Activated T-cell treated with anti-CD3 and anti-CD28 coated beads, Interleukin-2, amount 50 U/mL, for 72 hours (primary cell): Measurements from ENCODE around the gene IFT80. TPM values are rescaled to one million over a fixed set of nuclear protein-coding genes. Genes with fewer than 3 reads are reported as not detected.
A peak's percentile ranks its signal among the peaks of the same experiment; 100 is the strongest.

Experiments used
- ATAC-seq, 2 donors: fragments of 150-1000 bp; cut with Tn5 transposase; replicated peaks in 1 of 2; 2 replicates each; pipeline ENCODE4 v1.10.0; 2021; ENCODE audit warnings: moderate library complexity in 2 of 2, mild to moderate bottlenecking in 1 of 2
- DNase-seq, 2 donors: peaks; one replicate each; pipeline ENCODE4 v3.0.0; 2021 to 2022; ENCODE audit warnings: mixed read lengths in 1 of 2
- H3K27ac Mint-ChIP-seq: one replicate; pipeline ENCODE4 v1.8.0; 2022; ENCODE audit warnings: mild to moderate bottlenecking, moderate library complexity, mixed read lengths
- H3K27me3 Mint-ChIP-seq: one replicate; pipeline ENCODE4 v1.8.0; 2022; ENCODE audit warnings: low read depth, mixed read lengths
- H3K36me3 Mint-ChIP-seq, 2 donors: one replicate each; pipeline ENCODE4 v1.8.0; 2022; ENCODE audit warnings: mixed read lengths in 2 of 2, mild to moderate bottlenecking in 1 of 2; ENCODE audit not compliant: insufficient read depth in 2 of 2
- H3K4me1 Mint-ChIP-seq: one replicate; pipeline ENCODE4 v1.8.0; 2022; ENCODE audit warnings: low read depth, mixed read lengths
- H3K4me3 Mint-ChIP-seq, 2 donors: one replicate each; pipeline ENCODE4 v1.8.0; 2022; ENCODE audit warnings: mild to moderate bottlenecking in 2 of 2, mixed read lengths in 2 of 2, moderate library complexity in 2 of 2
- H3K9me3 Mint-ChIP-seq, 2 donors: one replicate each; pipeline ENCODE4 v1.8.0; 2022; ENCODE audit warnings: mixed read lengths in 2 of 2
- total RNA-seq, 2 donors: library from RNA; stranded (reverse); gene quantifications; one replicate each; pipeline ENCODE4 v1.2.3, GENCODE V29; 2022

Gene IFT80
- 10 to 100 TPM; 22.2 to 22.7 TPM for total RNA-seq

- no peaks in the 10 kb centered on the region for H3K9me3 Mint-ChIP-seq
- H3K36me3 Mint-ChIP-seq = peaks cover 26 to 32% of the 10 kb centered on the region in 2 donors
- H3K27me3 Mint-ChIP-seq = no peaks in the 10 kb centered on the region
- DNase-seq (peak; percentile 95 to 96), ATAC-seq (peak; percentile 96 to 97)
- peaks cover 67% of the 10 kb centered on the region for H3K4me1 Mint-ChIP-seq
- peak within 1 kb of the TSS; percentile 99 for H3K27ac Mint-ChIP-seq
- peak within 1 kb of the TSS; percentile 96 to 98 for H3K4me3 Mint-ChIP-seq
Measured at GRCh38 chr3:160399125-160400029, at the start of gene IFT80, which contains the start of gene SMC4. TSS of gene IFT80 (minus strand) at chr3:160399225. CDS start at chr3:160384600, 14,625 bp downstream. TSS of gene SMC4 (plus strand) at chr3:160399650. CDS start at chr3:160400827, 1,177 bp downstream.

GRCh38 chr3:160447544-160447943 lies 48.5 kb upstream of the IFT80 start:
- Mint-ChIP-seq H3K27me3 (no peaks in the 10 kb centered on the region), H3K4me1 (peaks cover 52% of the 10 kb centered on the region), H3K9me3 (no peaks in the 10 kb centered on the region), H3K36me3 (peaks cover 27 to 34% of the 10 kb centered on the region in 2 donors), H3K27ac (peak overlapping the region; percentile 24), H3K4me3 (peak overlapping the region; percentile 32 to 59)
- no peak for DNase-seq
- no peak for ATAC-seq

- Mint-ChIP-seq H3K36me3 (peaks cover 31 to 38% of the 10 kb centered on the region in 2 donors), H3K4me1 (peaks cover 60% of the 10 kb centered on the region), H3K27me3 (no peaks in the 10 kb centered on the region), H3K27ac (no peak overlapping the region), H3K9me3 (no peaks in the 10 kb centered on the region), H3K4me3 (peak overlapping the region in 1 of 2 donors; percentile 46)
- no peak for DNase-seq
- ATAC-seq = no peak
Measured at GRCh38 chr3:160446522-160447056, 47.6 kb upstream of the IFT80 start.

GRCh38 chr3:160445854-160446253 lies 46.8 kb upstream of the IFT80 start:
- H3K4me1 Mint-ChIP-seq = peaks cover 65% of the 10 kb centered on the region
- no peak for ATAC-seq
- H3K9me3 Mint-ChIP-seq = no peaks in the 10 kb centered on the region
- peak overlapping the region; percentile 73 for H3K27ac Mint-ChIP-seq
- H3K4me3 Mint-ChIP-seq = peak overlapping the region in 1 of 2 donors; percentile 54
- H3K27me3 Mint-ChIP-seq = no peaks in the 10 kb centered on the region
- H3K36me3 Mint-ChIP-seq = peaks cover 31 to 43% of the 10 kb centered on the region in 2 donors
- DNase-seq = no peak

GRCh38 chr3:160444411-160444810 lies 45.4 kb upstream of the IFT80 start:
- H3K9me3 Mint-ChIP-seq = peaks cover 0 to 2% of the 10 kb centered on the region in 2 donors
- H3K27me3 Mint-ChIP-seq = no peaks in the 10 kb centered on the region
- DNase-seq (no peak), ATAC-seq (no peak)
- peaks cover 28 to 51% of the 10 kb centered on the region in 2 donors for H3K36me3 Mint-ChIP-seq
- H3K27ac Mint-ChIP-seq = no peak overlapping the region
- peaks cover 63% of the 10 kb centered on the region for H3K4me1 Mint-ChIP-seq
- H3K4me3 Mint-ChIP-seq = no peak overlapping the region

- no peak overlapping the region for H3K27ac Mint-ChIP-seq
- no peaks in the 10 kb centered on the region for H3K27me3 Mint-ChIP-seq
- H3K36me3 Mint-ChIP-seq = peaks cover 20 to 57% of the 10 kb centered on the region in 2 donors
- ATAC-seq (no peak), DNase-seq (no peak)
- H3K4me1 Mint-ChIP-seq = peaks cover 71% of the 10 kb centered on the region
- H3K4me3 Mint-ChIP-seq = no peak overlapping the region
- H3K9me3 Mint-ChIP-seq = peaks cover 0 to 2% of the 10 kb centered on the region in 2 donors
Measured at GRCh38 chr3:160440687-160441086, 41.7 kb upstream of the IFT80 start.

GRCh38 chr3:160437083-160437455 lies 38.0 kb upstream of the IFT80 start:
- Mint-ChIP-seq H3K27ac (no peak overlapping the region), H3K9me3 (peaks cover 0 to 2% of the 10 kb centered on the region in 2 donors), H3K36me3 (peaks cover 11 to 55% of the 10 kb centered on the region in 2 donors), H3K4me1 (peaks cover 67% of the 10 kb centered on the region), H3K4me3 (no peak overlapping the region), H3K27me3 (no peaks in the 10 kb centered on the region)
- DNase-seq (no peak), ATAC-seq (peak; percentile 41 to 54)

GRCh38 chr3:160435747-160436146 lies 36.7 kb upstream of the IFT80 start:
- Mint-ChIP-seq H3K27ac (peak overlapping the region; percentile 79), H3K9me3 (peaks cover 0 to 2% of the 10 kb centered on the region in 2 donors), H3K4me3 (no peak overlapping the region), H3K4me1 (peaks cover 57% of the 10 kb centered on the region), H3K36me3 (peaks cover 9 to 53% of the 10 kb centered on the region in 2 donors), H3K27me3 (no peaks in the 10 kb centered on the region)
- DNase-seq = no peak
- ATAC-seq = no peak

- Mint-ChIP-seq H3K4me3 (no peak overlapping the region), H3K36me3 (peaks cover 9 to 52% of the 10 kb centered on the region in 2 donors), H3K4me1 (peaks cover 52% of the 10 kb centered on the region), H3K27me3 (no peaks in the 10 kb centered on the region), H3K9me3 (peaks cover 0 to 2% of the 10 kb centered on the region in 2 donors), H3K27ac (no peak overlapping the region)
- ATAC-seq (no peak), DNase-seq (no peak)
Measured at GRCh38 chr3:160435095-160435494, 36.1 kb upstream of the IFT80 start.

- peaks cover 7 to 48% of the 10 kb centered on the region in 2 donors for H3K36me3 Mint-ChIP-seq
Measured at GRCh38 chr3:160434071-160434470, 35.0 kb upstream of the IFT80 start.

GRCh38 chr3:160427832-160428424 lies 28.9 kb upstream of the IFT80 start:
- no peaks in the 10 kb centered on the region for H3K9me3 Mint-ChIP-seq

More at GRCh38 chr3:160434071-160434470, 35.0 kb upstream of the IFT80 start:
- peaks cover 46% of the 10 kb centered on the region for H3K4me1 Mint-ChIP-seq
- no peak overlapping the region for H3K4me3 Mint-ChIP-seq
- ATAC-seq (no peak), DNase-seq (no peak)
- no peaks in the 10 kb centered on the region for H3K27me3 Mint-ChIP-seq
- H3K27ac Mint-ChIP-seq = no peak overlapping the region
- no peaks in the 10 kb centered on the region for H3K9me3 Mint-ChIP-seq

GRCh38 chr3:160417311-160417710 lies 18.3 kb upstream of the IFT80 start:
- ATAC-seq (no peak), DNase-seq (no peak)
- Mint-ChIP-seq H3K4me1 (no peaks in the 10 kb centered on the region), H3K27me3 (no peaks in the 10 kb centered on the region), H3K9me3 (no peaks in the 10 kb centered on the region), H3K36me3 (peaks cover 9 to 62% of the 10 kb centered on the region in 2 donors), H3K4me3 (no peak overlapping the region), H3K27ac (peak overlapping the region; percentile 8)

More at GRCh38 chr3:160427832-160428424, 28.9 kb upstream of the IFT80 start:
- ATAC-seq (no peak), DNase-seq (no peak)
- Mint-ChIP-seq H3K4me1 (peaks cover 8% of the 10 kb centered on the region), H3K36me3 (peaks cover 13 to 53% of the 10 kb centered on the region in 2 donors), H3K4me3 (no peak overlapping the region), H3K27me3 (no peaks in the 10 kb centered on the region), H3K27ac (no peak overlapping the region)
